Measurements from ENCODE around the gene ATP6V1D. TPM values are rescaled to one million over a fixed set of nuclear protein-coding genes. Genes with fewer than 3 reads are reported as not detected.

ATP6V1D gene
- total and polyA plus RNA-seq, 2 experiments from 2014 or later, result 61.5 to 105 TPM

DNA sequence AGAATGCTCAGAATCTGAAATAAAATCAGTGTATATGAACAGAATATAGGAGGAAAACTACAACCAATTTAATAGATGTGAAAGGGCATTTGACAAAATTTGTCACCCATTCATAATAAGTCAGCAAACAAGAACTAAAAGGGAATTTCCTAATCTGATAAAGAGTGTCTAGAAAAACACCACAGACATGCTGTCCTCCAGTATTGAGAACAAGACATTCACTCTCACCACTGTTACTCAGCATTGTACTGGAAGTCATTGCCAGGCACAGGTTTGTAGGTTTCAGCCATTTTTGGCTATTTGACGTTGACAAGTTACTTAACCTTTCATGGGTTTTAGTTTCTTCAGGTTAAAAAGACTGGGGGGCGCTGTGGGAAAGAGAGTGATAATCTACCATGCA lies 13.7 kb upstream of the ATP6V1D start:
- Histone ChIP-seq H3K4me1 (ENCODE audit: insufficient read depth) (no peaks in the 10 kb centered on the region), H3K36me3 (ENCODE audit: insufficient read depth) (peaks cover 53% of the 10 kb centered on the region), H4K20me1 (replicated peaks; ENCODE audit: insufficient read depth) (peaks cover 13% of the 10 kb centered on the region), H2AFZ (no peak overlapping the region), H3K79me2 (replicated peaks; ENCODE audit: insufficient read depth) (peaks cover 7% of the 10 kb centered on the region; the same call in 1 of the 2 replicates), H3K27me3 (ENCODE audit: insufficient read depth) (no peaks in the 10 kb centered on the region), H3K27ac (ENCODE audit: low read depth) (no peak overlapping the region), H3F3A (replicated peaks; ENCODE audit: low read depth) (no peaks in the 10 kb centered on the region), H3K4me2 (no peak overlapping the region), H3K9me2 (ENCODE audit: insufficient read depth) (no peaks in the 10 kb centered on the region), H3K4me3 (no peak overlapping the region)
- ATAC-seq, result no peak
- no peaks in the 10 kb centered on the region for H3K4me1 Mint-ChIP-seq
- no peak for TF ChIP-seq EZH2phosphoT487 (IDR thresholded peaks at IDR 0.05; ENCODE audit: unreplicated experiment)
- TF ChIP-seq, protein P1, sequence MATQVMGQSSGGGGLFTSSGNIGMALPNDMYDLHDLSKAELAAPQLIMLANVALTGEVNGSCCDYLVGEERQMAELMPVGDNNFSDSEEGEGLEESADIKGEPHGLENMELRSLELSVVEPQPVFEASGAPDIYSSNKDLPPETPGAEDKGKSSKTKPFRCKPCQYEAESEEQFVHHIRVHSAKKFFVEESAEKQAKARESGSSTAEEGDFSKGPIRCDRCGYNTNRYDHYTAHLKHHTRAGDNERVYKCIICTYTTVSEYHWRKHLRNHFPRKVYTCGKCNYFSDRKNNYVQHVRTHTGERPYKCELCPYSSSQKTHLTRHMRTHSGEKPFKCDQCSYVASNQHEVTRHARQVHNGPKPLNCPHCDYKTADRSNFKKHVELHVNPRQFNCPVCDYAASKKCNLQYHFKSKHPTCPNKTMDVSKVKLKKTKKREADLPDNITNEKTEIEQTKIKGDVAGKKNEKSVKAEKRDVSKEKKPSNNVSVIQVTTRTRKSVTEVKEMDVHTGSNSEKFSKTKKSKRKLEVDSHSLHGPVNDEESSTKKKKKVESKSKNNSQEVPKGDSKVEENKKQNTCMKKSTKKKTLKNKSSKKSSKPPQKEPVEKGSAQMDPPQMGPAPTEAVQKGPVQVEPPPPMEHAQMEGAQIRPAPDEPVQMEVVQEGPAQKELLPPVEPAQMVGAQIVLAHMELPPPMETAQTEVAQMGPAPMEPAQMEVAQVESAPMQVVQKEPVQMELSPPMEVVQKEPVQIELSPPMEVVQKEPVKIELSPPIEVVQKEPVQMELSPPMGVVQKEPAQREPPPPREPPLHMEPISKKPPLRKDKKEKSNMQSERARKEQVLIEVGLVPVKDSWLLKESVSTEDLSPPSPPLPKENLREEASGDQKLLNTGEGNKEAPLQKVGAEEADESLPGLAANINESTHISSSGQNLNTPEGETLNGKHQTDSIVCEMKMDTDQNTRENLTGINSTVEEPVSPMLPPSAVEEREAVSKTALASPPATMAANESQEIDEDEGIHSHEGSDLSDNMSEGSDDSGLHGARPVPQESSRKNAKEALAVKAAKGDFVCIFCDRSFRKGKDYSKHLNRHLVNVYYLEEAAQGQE (IDR thresholded peaks at IDR 0.05; ENCODE audit: unreplicated experiment), result no peak
- TF ChIP-seq, protein P2, sequence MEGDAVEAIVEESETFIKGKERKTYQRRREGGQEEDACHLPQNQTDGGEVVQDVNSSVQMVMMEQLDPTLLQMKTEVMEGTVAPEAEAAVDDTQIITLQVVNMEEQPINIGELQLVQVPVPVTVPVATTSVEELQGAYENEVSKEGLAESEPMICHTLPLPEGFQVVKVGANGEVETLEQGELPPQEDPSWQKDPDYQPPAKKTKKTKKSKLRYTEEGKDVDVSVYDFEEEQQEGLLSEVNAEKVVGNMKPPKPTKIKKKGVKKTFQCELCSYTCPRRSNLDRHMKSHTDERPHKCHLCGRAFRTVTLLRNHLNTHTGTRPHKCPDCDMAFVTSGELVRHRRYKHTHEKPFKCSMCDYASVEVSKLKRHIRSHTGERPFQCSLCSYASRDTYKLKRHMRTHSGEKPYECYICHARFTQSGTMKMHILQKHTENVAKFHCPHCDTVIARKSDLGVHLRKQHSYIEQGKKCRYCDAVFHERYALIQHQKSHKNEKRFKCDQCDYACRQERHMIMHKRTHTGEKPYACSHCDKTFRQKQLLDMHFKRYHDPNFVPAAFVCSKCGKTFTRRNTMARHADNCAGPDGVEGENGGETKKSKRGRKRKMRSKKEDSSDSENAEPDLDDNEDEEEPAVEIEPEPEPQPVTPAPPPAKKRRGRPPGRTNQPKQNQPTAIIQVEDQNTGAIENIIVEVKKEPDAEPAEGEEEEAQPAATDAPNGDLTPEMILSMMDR (conservative IDR thresholded peaks at IDR 0.05; ENCODE audit: low read depth in 2 of 2), result peak in 1 of 2 experiments; percentile 15; a peak in 1 of 4 replicates
- no peak for TF ChIP-seq EZH2 (IDR thresholded peaks at IDR 0.05; ENCODE audit: low read depth, unreplicated experiment)
- H3K4me3 Mint-ChIP-seq, result no peak overlapping the region
- no peaks in the 10 kb centered on the region for H3K27me3 Mint-ChIP-seq (ENCODE audit: insufficient read depth, low read depth, poor library complexity)
- H3K27ac Mint-ChIP-seq, result no peak overlapping the region
- H3K9me3 Mint-ChIP-seq, result no peaks in the 10 kb centered on the region
- DNase-seq (ENCODE audit: low spot score), result no peak
- peaks cover 70% of the 10 kb centered on the region for H3K36me3 Mint-ChIP-seq (ENCODE audit: low read depth)

DNA sequence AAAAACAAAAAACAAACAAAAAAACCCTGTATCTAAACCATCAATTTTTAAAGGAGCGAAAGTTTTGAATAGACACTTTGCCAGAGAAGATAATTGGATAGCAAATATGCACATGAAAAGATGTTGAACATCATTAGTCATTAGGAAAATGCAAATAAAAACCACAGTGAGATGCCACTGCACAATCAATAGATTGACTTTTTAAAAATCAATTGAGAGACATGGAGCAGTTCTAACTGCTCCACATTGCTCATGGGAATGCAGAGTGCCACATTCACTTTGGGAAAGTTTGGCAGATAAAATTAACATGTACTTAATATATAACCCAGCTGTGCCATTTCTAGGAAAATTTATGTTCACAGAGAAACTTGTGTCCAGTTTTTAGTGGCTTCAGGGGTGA lies 13.2 kb upstream of the ATP6V1D start:
- Histone ChIP-seq H3K4me3 (no peak overlapping the region), H3K4me2 (no peak overlapping the region), H3K9me2 (ENCODE audit: insufficient read depth) (no peaks in the 10 kb centered on the region), H3K4me1 (ENCODE audit: insufficient read depth) (no peaks in the 10 kb centered on the region), H3F3A (replicated peaks; ENCODE audit: low read depth) (no peaks in the 10 kb centered on the region), H4K20me1 (replicated peaks; ENCODE audit: insufficient read depth) (peaks cover 13% of the 10 kb centered on the region), H3K27ac (ENCODE audit: low read depth) (no peak overlapping the region), H3K27me3 (ENCODE audit: insufficient read depth) (no peaks in the 10 kb centered on the region), H3K36me3 (ENCODE audit: insufficient read depth) (peaks cover 54% of the 10 kb centered on the region), H3K79me2 (replicated peaks; ENCODE audit: insufficient read depth) (peaks cover 7% of the 10 kb centered on the region; the same call in 1 of the 2 replicates), H2AFZ (no peak overlapping the region)
- DNase-seq (ENCODE audit: low spot score) (no peak), ATAC-seq (no peak)
- no peaks in the 10 kb centered on the region for H3K9me3 Mint-ChIP-seq
- H3K4me1 Mint-ChIP-seq, result no peaks in the 10 kb centered on the region
- H3K4me3 Mint-ChIP-seq, result no peak overlapping the region
- H3K27ac Mint-ChIP-seq, result no peak overlapping the region; the same call in 1 of the 2 replicates
- H3K36me3 Mint-ChIP-seq (ENCODE audit: low read depth), result peaks cover 73% of the 10 kb centered on the region
- H3K27me3 Mint-ChIP-seq (ENCODE audit: insufficient read depth, low read depth, poor library complexity), result no peaks in the 10 kb centered on the region
- TF ChIP-seq, protein P3, sequence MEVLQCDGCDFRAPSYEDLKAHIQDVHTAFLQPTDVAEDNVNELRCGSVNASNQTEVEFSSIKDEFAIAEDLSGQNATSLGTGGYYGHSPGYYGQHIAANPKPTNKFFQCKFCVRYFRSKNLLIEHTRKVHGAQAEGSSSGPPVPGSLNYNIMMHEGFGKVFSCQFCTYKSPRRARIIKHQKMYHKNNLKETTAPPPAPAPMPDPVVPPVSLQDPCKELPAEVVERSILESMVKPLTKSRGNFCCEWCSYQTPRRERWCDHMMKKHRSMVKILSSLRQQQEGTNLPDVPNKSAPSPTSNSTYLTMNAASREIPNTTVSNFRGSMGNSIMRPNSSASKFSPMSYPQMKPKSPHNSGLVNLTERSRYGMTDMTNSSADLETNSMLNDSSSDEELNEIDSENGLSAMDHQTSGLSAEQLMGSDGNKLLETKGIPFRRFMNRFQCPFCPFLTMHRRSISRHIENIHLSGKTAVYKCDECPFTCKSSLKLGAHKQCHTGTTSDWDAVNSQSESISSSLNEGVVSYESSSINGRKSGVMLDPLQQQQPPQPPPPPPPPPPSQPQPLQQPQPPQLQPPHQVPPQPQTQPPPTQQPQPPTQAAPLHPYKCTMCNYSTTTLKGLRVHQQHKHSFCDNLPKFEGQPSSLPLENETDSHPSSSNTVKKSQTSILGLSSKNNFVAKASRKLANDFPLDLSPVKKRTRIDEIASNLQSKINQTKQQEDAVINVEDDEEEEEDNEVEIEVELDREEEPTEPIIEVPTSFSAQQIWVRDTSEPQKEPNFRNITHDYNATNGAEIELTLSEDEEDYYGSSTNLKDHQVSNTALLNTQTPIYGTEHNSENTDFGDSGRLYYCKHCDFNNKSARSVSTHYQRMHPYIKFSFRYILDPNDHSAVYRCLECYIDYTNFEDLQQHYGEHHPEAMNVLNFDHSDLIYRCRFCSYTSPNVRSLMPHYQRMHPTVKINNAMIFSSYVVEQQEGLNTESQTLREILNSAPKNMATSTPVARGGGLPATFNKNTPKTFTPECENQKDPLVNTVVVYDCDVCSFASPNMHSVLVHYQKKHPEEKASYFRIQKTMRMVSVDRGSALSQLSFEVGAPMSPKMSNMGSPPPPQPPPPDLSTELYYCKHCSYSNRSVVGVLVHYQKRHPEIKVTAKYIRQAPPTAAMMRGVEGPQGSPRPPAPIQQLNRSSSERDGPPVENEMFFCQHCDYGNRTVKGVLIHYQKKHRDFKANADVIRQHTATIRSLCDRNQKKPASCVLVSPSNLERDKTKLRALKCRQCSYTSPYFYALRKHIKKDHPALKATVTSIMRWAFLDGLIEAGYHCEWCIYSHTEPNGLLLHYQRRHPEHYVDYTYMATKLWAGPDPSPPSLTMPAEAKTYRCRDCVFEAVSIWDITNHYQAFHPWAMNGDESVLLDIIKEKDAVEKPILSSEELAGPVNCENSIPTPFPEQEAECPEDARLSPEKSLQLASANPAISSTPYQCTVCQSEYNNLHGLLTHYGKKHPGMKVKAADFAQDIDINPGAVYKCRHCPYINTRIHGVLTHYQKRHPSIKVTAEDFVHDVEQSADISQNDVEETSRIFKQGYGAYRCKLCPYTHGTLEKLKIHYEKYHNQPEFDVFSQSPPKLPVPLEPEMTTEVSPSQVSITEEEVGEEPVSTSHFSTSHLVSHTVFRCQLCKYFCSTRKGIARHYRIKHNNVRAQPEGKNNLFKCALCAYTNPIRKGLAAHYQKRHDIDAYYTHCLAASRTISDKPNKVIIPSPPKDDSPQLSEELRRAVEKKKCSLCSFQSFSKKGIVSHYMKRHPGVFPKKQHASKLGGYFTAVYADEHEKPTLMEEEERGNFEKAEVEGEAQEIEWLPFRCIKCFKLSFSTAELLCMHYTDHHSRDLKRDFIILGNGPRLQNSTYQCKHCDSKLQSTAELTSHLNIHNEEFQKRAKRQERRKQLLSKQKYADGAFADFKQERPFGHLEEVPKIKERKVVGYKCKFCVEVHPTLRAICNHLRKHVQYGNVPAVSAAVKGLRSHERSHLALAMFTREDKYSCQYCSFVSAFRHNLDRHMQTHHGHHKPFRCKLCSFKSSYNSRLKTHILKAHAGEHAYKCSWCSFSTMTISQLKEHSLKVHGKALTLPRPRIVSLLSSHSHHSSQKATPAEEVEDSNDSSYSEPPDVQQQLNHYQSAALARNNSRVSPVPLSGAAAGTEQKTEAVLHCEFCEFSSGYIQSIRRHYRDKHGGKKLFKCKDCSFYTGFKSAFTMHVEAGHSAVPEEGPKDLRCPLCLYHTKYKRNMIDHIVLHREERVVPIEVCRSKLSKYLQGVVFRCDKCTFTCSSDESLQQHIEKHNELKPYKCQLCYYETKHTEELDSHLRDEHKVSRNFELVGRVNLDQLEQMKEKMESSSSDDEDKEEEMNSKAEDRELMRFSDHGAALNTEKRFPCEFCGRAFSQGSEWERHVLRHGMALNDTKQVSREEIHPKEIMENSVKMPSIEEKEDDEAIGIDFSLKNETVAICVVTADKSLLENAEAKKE (CRISPR knock-in tag; IDR thresholded peaks at IDR 0.05), result no peak
- TF ChIP-seq EZH2 (IDR thresholded peaks at IDR 0.05; ENCODE audit: low read depth, unreplicated experiment) (no peak), EZH2phosphoT487 (IDR thresholded peaks at IDR 0.05; ENCODE audit: unreplicated experiment) (no peak), JUNB (IDR thresholded peaks at IDR 0.05; ENCODE audit: unreplicated experiment) (no peak)
- TF ChIP-seq, protein P2 (conservative IDR thresholded peaks at IDR 0.05; ENCODE audit: low read depth in 2 of 2), result no peak

Measured in GM23338 (cell line).